Uterus (tissue), 2 donors: ENCODE data around the gene AEBP2.

ENCODE experiments used
- POLR2A ChIP-seq, 2 donors: fragments of 450-650 bp; IDR thresholded peaks; one replicate each; pipeline ENCODE4 v1.6.1; 2016; ENCODE audit warnings: antibody characterized with exemption in 2 of 2, mild to moderate bottlenecking in 1 of 2, moderate library complexity in 1 of 2
- TF ChIP-seq, protein P1 (sequence below), 4 experiments: fragments of 200-600 bp in 2 of 4; fragments of 450-650 bp in 2 of 4; sonication (generic) in 2 of 4; IDR thresholded peaks; one replicate each; pipeline ENCODE4 v1.5.1; 2016 to 2019; ENCODE audit warnings: antibody characterized with exemption in 4 of 4, mild to moderate bottlenecking in 2 of 4, moderate library complexity in 1 of 4

DNA sequence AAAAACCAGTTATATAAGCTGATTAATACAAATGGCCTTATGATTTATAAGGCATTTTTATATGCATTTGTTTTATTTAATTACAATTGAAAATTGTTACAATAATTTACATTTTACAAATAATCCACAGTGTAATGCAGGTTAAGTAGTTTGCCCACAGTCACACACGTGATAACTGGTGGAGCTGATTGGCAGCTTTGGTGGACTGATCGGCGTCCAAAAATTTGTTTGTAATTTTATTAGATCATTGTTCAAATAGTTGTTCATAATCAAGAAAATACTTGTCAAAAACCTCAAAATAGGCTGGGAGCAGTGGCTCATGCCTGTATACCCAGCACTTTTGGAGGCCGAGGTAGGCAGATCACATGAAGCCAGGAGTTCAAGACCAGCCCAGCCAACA lies 59.7 kb downstream of the AEBP2 start:
- TF ChIP-seq, protein P1, sequence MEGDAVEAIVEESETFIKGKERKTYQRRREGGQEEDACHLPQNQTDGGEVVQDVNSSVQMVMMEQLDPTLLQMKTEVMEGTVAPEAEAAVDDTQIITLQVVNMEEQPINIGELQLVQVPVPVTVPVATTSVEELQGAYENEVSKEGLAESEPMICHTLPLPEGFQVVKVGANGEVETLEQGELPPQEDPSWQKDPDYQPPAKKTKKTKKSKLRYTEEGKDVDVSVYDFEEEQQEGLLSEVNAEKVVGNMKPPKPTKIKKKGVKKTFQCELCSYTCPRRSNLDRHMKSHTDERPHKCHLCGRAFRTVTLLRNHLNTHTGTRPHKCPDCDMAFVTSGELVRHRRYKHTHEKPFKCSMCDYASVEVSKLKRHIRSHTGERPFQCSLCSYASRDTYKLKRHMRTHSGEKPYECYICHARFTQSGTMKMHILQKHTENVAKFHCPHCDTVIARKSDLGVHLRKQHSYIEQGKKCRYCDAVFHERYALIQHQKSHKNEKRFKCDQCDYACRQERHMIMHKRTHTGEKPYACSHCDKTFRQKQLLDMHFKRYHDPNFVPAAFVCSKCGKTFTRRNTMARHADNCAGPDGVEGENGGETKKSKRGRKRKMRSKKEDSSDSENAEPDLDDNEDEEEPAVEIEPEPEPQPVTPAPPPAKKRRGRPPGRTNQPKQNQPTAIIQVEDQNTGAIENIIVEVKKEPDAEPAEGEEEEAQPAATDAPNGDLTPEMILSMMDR (IDR thresholded peaks at IDR 0.05), result no peak
- no peak for TF ChIP-seq POLR2A (IDR thresholded peaks at IDR 0.05)
